Gastrocnemius medialis (tissue), 4 donors: ENCODE results near the gene SPACDR. TPM values are rescaled to one million over a fixed set of nuclear protein-coding genes. Genes with fewer than 3 reads are reported as not detected.

Experiments
- ATAC-seq, 2 donors: fragments of 150-250 bp; one replicate each; pipeline ENCODE4 v1.9.1; 2016
- DNase-seq, 2 donors: peaks; one replicate each; pipeline ENCODE4 v3.0.0-alpha.2; 2019
- H3K27ac ChIP-seq, 4 donors: fragments of 200-600 bp; sonication (generic); 1 replicate in 1 of 4; 2 replicates in 3 of 4; pipeline ENCODE4 v1.5.1; 2016 to 2018; ENCODE audit warnings: mild to moderate bottlenecking in 2 of 4, moderate library complexity in 1 of 4
- H3K27me3 ChIP-seq, 3 donors: fragments of 200-600 bp; sonication (generic) in 2 of 3; 1 replicate in 1 of 3; 2 replicates in 2 of 3; pipeline versions ENCODE4 v1.5.1 to v1.6.0; 2016 to 2019; ENCODE audit warnings: mild to moderate bottlenecking in 1 of 3, moderate library complexity in 1 of 3
- H3K36me3 ChIP-seq, 2 donors: fragments of 200-600 bp; sonication (generic) in 1 of 2; one replicate each; pipeline ENCODE4 v1.5.1; 2017 to 2018
- H3K4me1 ChIP-seq, 2 donors: fragments of 200-600 bp; sonication (generic) in 1 of 2; one replicate each; pipeline ENCODE4 v1.5.1; 2016 to 2017; ENCODE audit warnings: mild to moderate bottlenecking in 2 of 2
- H3K4me3 ChIP-seq, 4 donors: fragments of 200-600 bp; sonication (generic) in 3 of 4; 1 replicate in 1 of 4; 2 replicates in 3 of 4; pipeline ENCODE4 v1.5.1; 2016 to 2019; ENCODE audit warnings: mild to moderate bottlenecking in 2 of 4
- H3K9me3 ChIP-seq, 3 donors: fragments of 200-600 bp; sonication (generic) in 2 of 3; 1 replicate in 1 of 3; 2 replicates in 2 of 3; pipeline ENCODE4 v1.5.1; 2016 to 2019
- CTCF ChIP-seq, 5 experiments: fragments of 450-650 bp in 3 of 5; fragments of 200-600 bp in 2 of 5; sonication (generic) in 2 of 5; IDR thresholded peaks in 4 of 5; conservative IDR thresholded peaks in 1 of 5; 1 replicate in 4 of 5; 2 replicates in 1 of 5; pipeline ENCODE4 v1.5.1; 2016 to 2019; ENCODE audit warnings: antibody characterized with exemption in 5 of 5, mild to moderate bottlenecking in 3 of 5, moderate library complexity in 3 of 5
- POLR2A ChIP-seq, 2 donors: fragments of 450-650 bp; IDR thresholded peaks; one replicate each; pipeline ENCODE4 v1.6.1; 2017; ENCODE audit warnings: antibody characterized with exemption in 2 of 2, mild to moderate bottlenecking in 2 of 2, moderate library complexity in 2 of 2
- in situ Hi-C, 4 donors: fragments of 200-750 bp; cut with MboI; loops; one replicate each; pipeline versions ENCODE4 v1.15.0 to v1.8.0; 2017; ENCODE audit warnings: low sequenced_read_pairs in 4 of 4
- intact Hi-C: fragments of 100-400 bp; cut with DNase I; formaldehyde crosslinking; loops from one replicate; pipeline ENCODE4 v1.15.1; 2023; ENCODE audit warnings: low total_unique reads
- total RNA-seq, 4 donors: library from RNA; depleted of rRNA; stranded (reverse); fragments of >200 nt; gene quantifications; one replicate each; pipeline versions ENCODE4 v1.1.0 to v1.2.3, GENCODE V29; 2016

SPACDR gene
- total RNA-seq, 4 donors from 2014 or later: 0.29 TPM; not detected in 3

DNA sequence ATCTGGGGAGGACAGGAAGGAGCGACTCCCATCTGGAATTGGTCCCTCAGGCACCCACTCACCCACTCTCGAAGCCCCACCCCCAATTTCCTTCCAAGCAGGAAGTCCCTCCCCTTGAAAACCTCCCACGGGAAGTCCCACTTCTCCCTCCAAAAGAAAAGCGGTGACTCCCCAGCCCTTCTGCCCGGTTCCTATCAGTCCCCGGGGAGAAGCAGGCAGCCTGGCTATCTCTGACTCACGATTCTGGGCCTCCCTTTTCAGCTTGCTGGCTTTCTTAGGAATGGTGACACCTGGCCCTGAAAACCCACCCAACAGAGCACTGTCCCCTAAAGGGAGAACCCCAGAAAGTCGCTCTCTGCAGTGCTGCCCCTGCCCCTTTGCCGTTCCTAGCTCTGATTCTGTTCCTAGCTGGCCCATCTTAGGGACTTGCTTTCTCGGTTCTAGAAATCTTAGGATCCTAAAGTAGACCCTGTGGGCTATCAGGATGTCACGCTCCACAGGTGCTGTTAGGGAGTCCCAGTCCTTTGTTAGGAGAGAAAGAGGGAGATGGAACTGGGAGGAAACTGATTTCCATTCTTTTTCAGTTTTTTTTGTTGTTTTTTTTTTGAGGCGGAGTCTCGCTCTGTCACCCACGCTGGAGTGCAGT is 8.9 kb upstream of the SPACDR start:
- peaks cover 29 to 32% of the 10 kb centered on the region in 2 donors for H3K4me1 ChIP-seq
- H3K27ac ChIP-seq: peak overlapping the region; percentile 37 to 54 (median 50)
- H3K9me3 ChIP-seq: no peaks in the 10 kb centered on the region
- intact Hi-C loops: loop anchor here (10.0 kb wide), 2 partner anchors 202 to 232 kb away; partner anchors contain the start of genes GNB2 and POP7
- no peaks in the 10 kb centered on the region for H3K27me3 ChIP-seq
- no peak overlapping the region for H3K4me3 ChIP-seq
- DNase-seq: no peak
- ATAC-seq: no peak
- TF ChIP-seq POLR2A (IDR thresholded peaks at IDR 0.05) (no peak), CTCF (IDR thresholded peaks at IDR 0.05 in 4 of 5, conservative IDR thresholded peaks at IDR 0.05 in 1 of 5) (no peak)
- in situ Hi-C loops: loop anchor here (5.0 to 25.0 kb wide), 6 partner anchors 82 to 389 kb away; partner anchors contain the start of genes GIGYF1 (in 2 of the 4), SLC12A9 (in 2 of the 4), TRIP6 (in 2 of the 4) and EPO (in 1 of the 4)
- peaks cover 0 to 11% of the 10 kb centered on the region in 2 donors for H3K36me3 ChIP-seq

- H3K4me1 ChIP-seq: peaks cover 24 to 25% of the 10 kb centered on the region in 2 donors
- H3K9me3 ChIP-seq: no peaks in the 10 kb centered on the region
- H3K4me3 ChIP-seq: no peak overlapping the region
- peak overlapping the region in 3 of 4 donors; percentile 37 to 54 (median 49) for H3K27ac ChIP-seq
- DNase-seq (no peak), ATAC-seq (no peak)
- H3K36me3 ChIP-seq: peaks cover 0 to 11% of the 10 kb centered on the region in 2 donors
- no peaks in the 10 kb centered on the region for H3K27me3 ChIP-seq
- TF ChIP-seq POLR2A (IDR thresholded peaks at IDR 0.05) (no peak), CTCF (IDR thresholded peaks at IDR 0.05 in 4 of 5, conservative IDR thresholded peaks at IDR 0.05 in 1 of 5) (no peak)
- intact Hi-C loops (loop anchor here (10.0 kb wide), 2 partner anchors 203 to 233 kb away; partner anchors contain the start of genes GNB2 and POP7), in situ Hi-C loops (loop anchor here (5.0 to 25.0 kb wide), 6 partner anchors 83 to 390 kb away; partner anchors contain the start of genes GIGYF1 (in 2 of the 4), SLC12A9 (in 2 of the 4), TRIP6 (in 2 of the 4) and EPO (in 1 of the 4))
Measured at GRCh38 chr7:100472121-100472851, 8.2 kb upstream of the SPACDR start.

GRCh38 chr7:100471021-100471420 is 7.0 kb upstream of the SPACDR start:
- in situ Hi-C loops: loop anchor here (5.0 to 25.0 kb wide), 6 partner anchors 84 to 391 kb away; partner anchors contain the start of genes GIGYF1 (in 2 of the 4), SLC12A9 (in 2 of the 4), TRIP6 (in 2 of the 4) and EPO (in 1 of the 4)
- H3K27ac ChIP-seq: no peak overlapping the region

More at GRCh38 chr7:100471021-100471420, 7.0 kb upstream of the SPACDR start:
- H3K9me3 ChIP-seq: no peaks in the 10 kb centered on the region
- peaks cover 14 to 15% of the 10 kb centered on the region in 2 donors for H3K4me1 ChIP-seq
- no peak overlapping the region for H3K4me3 ChIP-seq
- intact Hi-C loops: loop anchor here (10.0 kb wide), 2 partner anchors 204 to 234 kb away; partner anchors contain the start of genes GNB2 and POP7
- H3K36me3 ChIP-seq: peaks cover 0 to 15% of the 10 kb centered on the region in 2 donors
- ATAC-seq: no peak
- TF ChIP-seq CTCF (IDR thresholded peaks at IDR 0.05 in 4 of 5, conservative IDR thresholded peaks at IDR 0.05 in 1 of 5) (no peak), POLR2A (IDR thresholded peaks at IDR 0.05) (no peak)
- no peak for DNase-seq
- no peaks in the 10 kb centered on the region for H3K27me3 ChIP-seq
